SK-N-SH (cell line): ENCODE measurements around the gene WDR48.

Experiments used
- CTCF ChIP-seq: fragments of 200-600 bp; sonication (generic); IDR thresholded peaks from 2 replicates; pipeline ENCODE4 v1.6.1; 2017; ENCODE audit warnings: antibody characterized with exemption, mild to moderate bottlenecking, moderate library complexity
- EP300 ChIP-seq, 2 experiments: IDR thresholded peaks; 2 replicates each; pipeline versions ENCODE4 v1.4.0 to v1.6.1; 2012; ENCODE audit warnings: borderline replicate concordance in 1 of 2, low read depth in 1 of 2, low read length in 1 of 2
- EZH2phosphoT487 ChIP-seq: fragments of 200-600 bp; sonication (generic); IDR thresholded peaks from 2 replicates; pipeline ENCODE4 v1.6.1; 2017; ENCODE audit warnings: low read depth, mixed run types, mild to moderate bottlenecking, antibody characterized with exemption, moderate library complexity, borderline replicate concordance
- FOXM1 ChIP-seq: IDR thresholded peaks from 2 replicates; pipeline ENCODE4 v1.4.0; 2012; ENCODE audit warnings: low read depth, mild to moderate bottlenecking
- GATA2 ChIP-seq: sonication (generic); formaldehyde crosslinking; IDR thresholded peaks from 2 replicates; pipeline ENCODE4 v1.5.0; 2020; ENCODE audit warnings: mild to moderate bottlenecking, missing genetic modification reagents
- JUND ChIP-seq: IDR thresholded peaks from 2 replicates; pipeline ENCODE4 v1.4.0; 2012
- NFIC ChIP-seq: IDR thresholded peaks from 2 replicates; pipeline ENCODE4 v1.4.0; 2012; ENCODE audit warnings: borderline replicate concordance
- POLR2AphosphoS5 ChIP-seq: IDR thresholded peaks from 2 replicates; pipeline ENCODE4 v1.6.1; 2012; ENCODE audit warnings: low read depth, low read length
- RFX5 ChIP-seq: IDR thresholded peaks from 2 replicates; pipeline ENCODE4 v1.6.1; 2012; ENCODE audit warnings: mild to moderate bottlenecking, improper control_type of control experiment, low read length
- TF ChIP-seq, protein P1 (sequence below): IDR thresholded peaks from 2 replicates; pipeline ENCODE4 v1.6.1; 2012; ENCODE audit warnings: mild to moderate bottlenecking, low read depth, low read length, moderate library complexity
- TF ChIP-seq, protein P2 (sequence below): IDR thresholded peaks from 2 replicates; pipeline ENCODE4 v1.4.0; 2012; ENCODE audit warnings: low read depth
- TF ChIP-seq, protein P3 (sequence below): IDR thresholded peaks from 2 replicates; pipeline ENCODE4 v1.4.0; 2012; ENCODE audit warnings: low read depth, borderline replicate concordance

GRCh38 chr3:39127908-39128304 is 76.1 kb downstream of the WDR48 start:
- TF ChIP-seq CTCF (no peak), FOXM1 (no peak), RFX5 (no peak), EP300 (IDR thresholded peaks at IDR 0.05; ENCODE audit: borderline replicate concordance in 1 of 2, low read depth in 1 of 2, low read length in 1 of 2) (no peak), JUND (no peak), NFIC (no peak), POLR2AphosphoS5 (no peak), EZH2phosphoT487 (no peak), GATA2 (CRISPR knock-in tag) (no peak)
- TF ChIP-seq, protein P1, sequence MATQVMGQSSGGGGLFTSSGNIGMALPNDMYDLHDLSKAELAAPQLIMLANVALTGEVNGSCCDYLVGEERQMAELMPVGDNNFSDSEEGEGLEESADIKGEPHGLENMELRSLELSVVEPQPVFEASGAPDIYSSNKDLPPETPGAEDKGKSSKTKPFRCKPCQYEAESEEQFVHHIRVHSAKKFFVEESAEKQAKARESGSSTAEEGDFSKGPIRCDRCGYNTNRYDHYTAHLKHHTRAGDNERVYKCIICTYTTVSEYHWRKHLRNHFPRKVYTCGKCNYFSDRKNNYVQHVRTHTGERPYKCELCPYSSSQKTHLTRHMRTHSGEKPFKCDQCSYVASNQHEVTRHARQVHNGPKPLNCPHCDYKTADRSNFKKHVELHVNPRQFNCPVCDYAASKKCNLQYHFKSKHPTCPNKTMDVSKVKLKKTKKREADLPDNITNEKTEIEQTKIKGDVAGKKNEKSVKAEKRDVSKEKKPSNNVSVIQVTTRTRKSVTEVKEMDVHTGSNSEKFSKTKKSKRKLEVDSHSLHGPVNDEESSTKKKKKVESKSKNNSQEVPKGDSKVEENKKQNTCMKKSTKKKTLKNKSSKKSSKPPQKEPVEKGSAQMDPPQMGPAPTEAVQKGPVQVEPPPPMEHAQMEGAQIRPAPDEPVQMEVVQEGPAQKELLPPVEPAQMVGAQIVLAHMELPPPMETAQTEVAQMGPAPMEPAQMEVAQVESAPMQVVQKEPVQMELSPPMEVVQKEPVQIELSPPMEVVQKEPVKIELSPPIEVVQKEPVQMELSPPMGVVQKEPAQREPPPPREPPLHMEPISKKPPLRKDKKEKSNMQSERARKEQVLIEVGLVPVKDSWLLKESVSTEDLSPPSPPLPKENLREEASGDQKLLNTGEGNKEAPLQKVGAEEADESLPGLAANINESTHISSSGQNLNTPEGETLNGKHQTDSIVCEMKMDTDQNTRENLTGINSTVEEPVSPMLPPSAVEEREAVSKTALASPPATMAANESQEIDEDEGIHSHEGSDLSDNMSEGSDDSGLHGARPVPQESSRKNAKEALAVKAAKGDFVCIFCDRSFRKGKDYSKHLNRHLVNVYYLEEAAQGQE = no peak
- TF ChIP-seq, protein P2, sequence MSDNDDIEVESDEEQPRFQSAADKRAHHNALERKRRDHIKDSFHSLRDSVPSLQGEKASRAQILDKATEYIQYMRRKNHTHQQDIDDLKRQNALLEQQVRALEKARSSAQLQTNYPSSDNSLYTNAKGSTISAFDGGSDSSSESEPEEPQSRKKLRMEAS = no peak
- TF ChIP-seq, protein P3, sequence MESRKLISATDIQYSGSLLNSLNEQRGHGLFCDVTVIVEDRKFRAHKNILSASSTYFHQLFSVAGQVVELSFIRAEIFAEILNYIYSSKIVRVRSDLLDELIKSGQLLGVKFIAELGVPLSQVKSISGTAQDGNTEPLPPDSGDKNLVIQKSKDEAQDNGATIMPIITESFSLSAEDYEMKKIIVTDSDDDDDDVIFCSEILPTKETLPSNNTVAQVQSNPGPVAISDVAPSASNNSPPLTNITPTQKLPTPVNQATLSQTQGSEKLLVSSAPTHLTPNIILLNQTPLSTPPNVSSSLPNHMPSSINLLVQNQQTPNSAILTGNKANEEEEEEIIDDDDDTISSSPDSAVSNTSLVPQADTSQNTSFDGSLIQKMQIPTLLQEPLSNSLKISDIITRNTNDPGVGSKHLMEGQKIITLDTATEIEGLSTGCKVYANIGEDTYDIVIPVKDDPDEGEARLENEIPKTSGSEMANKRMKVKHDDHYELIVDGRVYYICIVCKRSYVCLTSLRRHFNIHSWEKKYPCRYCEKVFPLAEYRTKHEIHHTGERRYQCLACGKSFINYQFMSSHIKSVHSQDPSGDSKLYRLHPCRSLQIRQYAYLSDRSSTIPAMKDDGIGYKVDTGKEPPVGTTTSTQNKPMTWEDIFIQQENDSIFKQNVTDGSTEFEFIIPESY = no peak
